Measurements from ENCODE around the gene GOLGA6C. TPM values are rescaled to one million over a fixed set of nuclear protein-coding genes. Genes with fewer than 3 reads are reported as not detected.

The GOLGA6C gene
- total RNA-seq, 2 donors from 2014 or later: not detected

GRCh38 chr15:75213212-75213767 lies 44.8 kb upstream of the GOLGA6C start:
- H3K4me1 Mint-ChIP-seq: peaks cover 6% of the 10 kb centered on the region
- H3K9ac ChIP-seq (ENCODE audit: extremely low read depth, low read length, poor library complexity, severe bottlenecking): no peak overlapping the region
- no peak for DNase-seq
- no peaks in the 10 kb centered on the region for H3K27me3 ChIP-seq (ENCODE audit: control insufficient read depth, insufficient read depth, low read length, poor library complexity, severe bottlenecking)
- no peaks in the 10 kb centered on the region for H3K9me3 Mint-ChIP-seq
- H3K27ac ChIP-seq (ENCODE audit: low read depth, low read length): no peak overlapping the region
- no peaks in the 10 kb centered on the region for H3K4me1 ChIP-seq (ENCODE audit: control insufficient read depth, insufficient read depth, low read length)
- H3K36me3 Mint-ChIP-seq (ENCODE audit: low read depth): peaks cover 23% of the 10 kb centered on the region
- no peak overlapping the region for H3K27ac Mint-ChIP-seq
- H3K4me3 Mint-ChIP-seq: no peak overlapping the region
- H3K36me3 ChIP-seq (ENCODE audit: control insufficient read depth, insufficient read depth, low read length): peaks cover 28% of the 10 kb centered on the region
- no peaks in the 10 kb centered on the region for H3K9me3 ChIP-seq (ENCODE audit: control insufficient read depth, low read length)
- 92 to 96% methylated on average over 7 to 12 of the region's 12 CpGs for WGBS, 2 experiments (ENCODE audit: insufficient coverage in 1 of 2, insufficient read length in 1 of 2)
- H3K27me3 Mint-ChIP-seq (ENCODE audit: insufficient read depth): no peaks in the 10 kb centered on the region
- H3K4me3 ChIP-seq (ENCODE audit: low read length): no peak overlapping the region
- TF ChIP-seq CTCF (conservative IDR thresholded peaks at IDR 0.05): no peak

- Mint-ChIP-seq H3K36me3 (ENCODE audit: low read depth) (peaks cover 22% of the 10 kb centered on the region), H3K9me3 (no peaks in the 10 kb centered on the region), H3K4me1 (peaks cover 6% of the 10 kb centered on the region), H3K4me3 (no peak overlapping the region), H3K27ac (peak overlapping the region; percentile 81), H3K27me3 (ENCODE audit: insufficient read depth) (no peaks in the 10 kb centered on the region)
- H3K27me3 ChIP-seq (ENCODE audit: control insufficient read depth, insufficient read depth, low read length, poor library complexity, severe bottlenecking): no peaks in the 10 kb centered on the region
- no peak overlapping the region for H3K4me3 ChIP-seq (ENCODE audit: low read length)
- no peak overlapping the region for H3K9ac ChIP-seq (ENCODE audit: extremely low read depth, low read length, poor library complexity, severe bottlenecking)
- no peak overlapping the region for H3K27ac ChIP-seq (ENCODE audit: low read depth, low read length)
- H3K36me3 ChIP-seq (ENCODE audit: control insufficient read depth, insufficient read depth, low read length): peaks cover 24% of the 10 kb centered on the region
- 90 to 97% methylated on average over 2 to 8 of the region's 9 CpGs for WGBS, 2 experiments (ENCODE audit: insufficient coverage in 1 of 2, insufficient read length in 1 of 2)
- H3K9me3 ChIP-seq (ENCODE audit: control insufficient read depth, low read length): no peaks in the 10 kb centered on the region
- no peak for DNase-seq
- no peak for TF ChIP-seq CTCF (conservative IDR thresholded peaks at IDR 0.05)
- no peaks in the 10 kb centered on the region for H3K4me1 ChIP-seq (ENCODE audit: control insufficient read depth, insufficient read depth, low read length)
These were observed 44.3 kb upstream of the GOLGA6C start for GRCh38 chr15:75213768-75214221.

DNA sequence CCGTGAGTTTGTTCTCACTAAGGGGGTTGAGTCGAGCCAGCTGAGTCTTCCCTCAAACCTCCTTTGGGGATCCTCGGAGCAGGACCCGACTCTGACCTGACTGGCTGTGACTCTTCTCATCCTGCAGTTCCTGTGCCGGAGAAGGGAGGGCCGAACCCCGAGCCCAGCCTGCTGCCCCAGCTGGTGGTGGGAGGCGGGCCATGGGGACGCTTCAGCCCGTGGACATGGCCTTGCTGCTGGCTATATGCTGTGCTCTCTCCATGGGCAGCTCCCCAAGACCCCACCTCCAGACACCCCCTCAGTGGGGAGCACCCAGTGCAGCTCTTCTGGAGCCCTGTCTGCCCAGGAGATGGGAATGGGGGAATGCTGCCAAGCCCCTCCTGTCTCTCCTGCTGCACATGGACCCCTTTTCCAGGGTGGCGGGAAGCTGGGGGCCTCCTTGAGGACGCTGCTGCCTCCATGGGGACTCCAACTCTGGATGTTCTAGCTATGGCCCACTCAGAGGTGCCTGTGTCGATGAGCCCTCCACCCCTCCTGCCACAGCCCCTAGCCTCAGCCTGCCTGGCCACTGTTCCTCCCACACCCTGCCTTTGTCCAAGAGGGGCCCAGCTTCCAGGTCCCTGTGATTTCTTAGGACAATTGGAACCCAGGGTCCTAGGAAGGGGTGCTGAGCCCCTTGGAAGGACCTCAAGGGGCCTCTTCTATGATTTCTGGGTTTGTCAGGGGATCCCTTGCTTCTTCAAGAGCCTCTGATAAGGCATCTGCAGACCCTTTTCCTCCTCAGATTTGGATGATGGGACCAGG lies 43.6 kb upstream of the GOLGA6C start:
- Histone ChIP-seq H3K9ac (ENCODE audit: extremely low read depth, low read length, poor library complexity, severe bottlenecking) (no peak overlapping the region), H3K27ac (ENCODE audit: low read depth, low read length) (no peak overlapping the region), H3K9me3 (ENCODE audit: control insufficient read depth, low read length) (no peaks in the 10 kb centered on the region), H3K4me3 (ENCODE audit: low read length) (no peak overlapping the region), H3K36me3 (ENCODE audit: control insufficient read depth, insufficient read depth, low read length) (peaks cover 17% of the 10 kb centered on the region), H3K4me1 (ENCODE audit: control insufficient read depth, insufficient read depth, low read length) (no peaks in the 10 kb centered on the region), H3K27me3 (ENCODE audit: control insufficient read depth, insufficient read depth, low read length, poor library complexity, severe bottlenecking) (no peaks in the 10 kb centered on the region)
- 76 to 81% methylated on average over 7 to 13 of the region's 13 CpGs for WGBS, 2 experiments (ENCODE audit: insufficient coverage in 1 of 2, insufficient read length in 1 of 2)
- Mint-ChIP-seq H3K27me3 (ENCODE audit: insufficient read depth) (no peaks in the 10 kb centered on the region), H3K27ac (peak overlapping the region; percentile 81), H3K4me3 (no peak overlapping the region), H3K4me1 (peaks cover 6% of the 10 kb centered on the region), H3K36me3 (ENCODE audit: low read depth) (peaks cover 15% of the 10 kb centered on the region), H3K9me3 (no peaks in the 10 kb centered on the region)
- DNase-seq: no peak
- no peak for TF ChIP-seq CTCF (conservative IDR thresholded peaks at IDR 0.05)

All from endodermal cell (in vitro differentiated cells).